Mesothelial cell of epicardium (in vitro differentiated cells): Measurements from ENCODE around the gene HARS1. TPM values are rescaled to one million over a fixed set of nuclear protein-coding genes. Genes with fewer than 3 reads are reported as not detected.
"Not testable (repeated sequence)": the region's sequence is repeated elsewhere in the genome, so short reads cannot be mapped to it uniquely, and the experiment has no call there.

Source experiments
- DNase-seq, 2 experiments: peaks; one replicate each; pipeline ENCODE4 v3.0.0; 2021; ENCODE audit warnings: low spot score in 2 of 2; ENCODE audit not compliant: unreplicated experiment in 2 of 2
- H3K27ac Mint-ChIP-seq: 2 replicates; pipeline ENCODE4 v1.8.0; 2021; ENCODE audit warnings: mixed read lengths
- H3K27me3 Mint-ChIP-seq: 2 replicates; pipeline ENCODE4 v1.8.0; 2021; ENCODE audit warnings: low read depth, mixed read lengths
- H3K36me3 Mint-ChIP-seq: 2 replicates; pipeline ENCODE4 v1.8.0; 2021; ENCODE audit warnings: mixed read lengths
- H3K4me1 Mint-ChIP-seq: 2 replicates; pipeline ENCODE4 v1.8.0; 2021; ENCODE audit warnings: mixed read lengths
- H3K4me3 Mint-ChIP-seq: 2 replicates; pipeline ENCODE4 v1.8.0; 2021; ENCODE audit warnings: mild to moderate bottlenecking, moderate library complexity, mixed read lengths
- H3K9me3 Mint-ChIP-seq: 2 replicates; pipeline ENCODE4 v1.8.0; 2021; ENCODE audit warnings: mixed read lengths
- CTCF ChIP-seq: fragments of 200-600 bp; sonication (generic); IDR thresholded peaks from one replicate; pipeline ENCODE4 v1.5.0; 2021; ENCODE audit warnings: antibody characterized with exemption; ENCODE audit not compliant: unreplicated experiment
- microRNA-seq: library from miRNA; unstranded; fragments of <30 nt; microRNA quantifications from one replicate; pipeline ENCODE4 v1.2.0, GENCODE V29; 2021; ENCODE audit warnings: inconsistent platforms, mixed read lengths
- total RNA-seq: library from RNA; stranded (reverse); gene quantifications from 3 replicates; pipeline ENCODE4 v1.2.1, GENCODE V29; 2021

HARS1 gene
- total RNA-seq, 1 donor from 2014 or later: 76.9 TPM

GRCh38 chr5:140631831-140632365 lies 59.3 kb downstream of the HARS1 start:
- H3K4me3 Mint-ChIP-seq: no peak overlapping the region
- peaks cover 3% of the 10 kb centered on the region for H3K36me3 Mint-ChIP-seq
- no peaks in the 10 kb centered on the region for H3K27me3 Mint-ChIP-seq
- DNase-seq: no peak
- H3K9me3 Mint-ChIP-seq: peaks cover 13% of the 10 kb centered on the region
- H3K27ac Mint-ChIP-seq: no peak overlapping the region
- no peaks in the 10 kb centered on the region for H3K4me1 Mint-ChIP-seq
- no peak for TF ChIP-seq CTCF

- DNase-seq: no peak
- Mint-ChIP-seq H3K27me3 (no peaks in the 10 kb centered on the region), H3K27ac (no peak overlapping the region), H3K4me1 (no peaks in the 10 kb centered on the region), H3K36me3 (peaks cover 3% of the 10 kb centered on the region), H3K4me3 (no peak overlapping the region), H3K9me3 (peaks cover 17% of the 10 kb centered on the region)
- TF ChIP-seq CTCF: no peak
Measured at GRCh38 chr5:140631036-140631417, 60.1 kb downstream of the HARS1 start.

- TF ChIP-seq CTCF: no peak
- no peak overlapping the region for H3K4me3 Mint-ChIP-seq
- H3K36me3 Mint-ChIP-seq: peaks cover 3% of the 10 kb centered on the region
- no peak overlapping the region for H3K27ac Mint-ChIP-seq
- no peaks in the 10 kb centered on the region for H3K4me1 Mint-ChIP-seq
- H3K27me3 Mint-ChIP-seq: no peaks in the 10 kb centered on the region
- H3K9me3 Mint-ChIP-seq: peaks cover 21% of the 10 kb centered on the region
- no peak for DNase-seq
Measured at GRCh38 chr5:140630292-140631035, 60.7 kb downstream of the HARS1 start.

GRCh38 chr5:140628711-140629110 lies 62.5 kb downstream of the HARS1 start:
- no peak for DNase-seq
- no peaks in the 10 kb centered on the region for H3K27me3 Mint-ChIP-seq
- TF ChIP-seq CTCF: no peak
- peaks cover 25% of the 10 kb centered on the region for H3K9me3 Mint-ChIP-seq
- H3K4me1 Mint-ChIP-seq: no peaks in the 10 kb centered on the region
- H3K27ac Mint-ChIP-seq: no peak overlapping the region
- H3K4me3 Mint-ChIP-seq: no peak overlapping the region
- peaks cover 3% of the 10 kb centered on the region for H3K36me3 Mint-ChIP-seq

GRCh38 chr5:140627972-140628371 lies 63.2 kb downstream of the HARS1 start:
- Mint-ChIP-seq H3K36me3 (peaks cover 3% of the 10 kb centered on the region), H3K27me3 (no peaks in the 10 kb centered on the region), H3K9me3 (peaks cover 25% of the 10 kb centered on the region), H3K4me3 (no peak overlapping the region), H3K4me1 (no peaks in the 10 kb centered on the region), H3K27ac (no peak overlapping the region)
- no peak for TF ChIP-seq CTCF
- DNase-seq: no peak

GRCh38 chr5:140624886-140625285 lies 66.3 kb downstream of the HARS1 start:
- H3K27ac Mint-ChIP-seq, DNase-seq, H3K27me3 Mint-ChIP-seq, H3K4me3 Mint-ChIP-seq, H3K36me3 Mint-ChIP-seq, H3K4me1 Mint-ChIP-seq: not testable (repeated sequence)
- peaks cover 32% of the 10 kb centered on the region for H3K9me3 Mint-ChIP-seq

Small RNA genes lying within 50 kb of the gene (microRNA-seq; reads per million reads assigned to microRNA genes)
- not detected for gene MIR3655

Other genes with a start within 250 kb of the HARS1 start
- 5.2 to 7.6 TPM (median 5.9 TPM) in 3 replicates for gene EIF4EBP3, start 143.7 kb downstream of the HARS1 start, total RNA-seq
- gene SRA1, start 133.9 kb downstream of the HARS1 start, total RNA-seq: 34.9 to 37.5 TPM (median 37.0 TPM) in 3 replicates
- 59.9 to 68.5 TPM (median 63.6 TPM) in 3 replicates for gene APBB3, start 126.8 kb downstream of the HARS1 start, total RNA-seq
- 56.5 to 62.2 TPM (median 61.5 TPM) in 3 replicates for gene SLC35A4, start 126.5 kb downstream of the HARS1 start, total RNA-seq
- gene CD14, start 58.2 kb downstream of the HARS1 start, total RNA-seq: 0.34 to 0.63 TPM (median 0.35 TPM) in 3 replicates
- 20.6 to 21.2 TPM (median 21.0 TPM) in 3 replicates for gene TMCO6, start 51.9 kb downstream of the HARS1 start, total RNA-seq
- gene NDUFA2, start 43.7 kb downstream of the HARS1 start, total RNA-seq: 41.2 to 46.9 TPM (median 45.5 TPM) in 3 replicates
- 85.0 to 85.8 TPM (median 85.8 TPM) in 3 replicates for gene IK, start 43.5 kb downstream of the HARS1 start, total RNA-seq
- gene WDR55, start 26.5 kb downstream of the HARS1 start, total RNA-seq: 24.9 to 26.8 TPM (median 26.0 TPM) in 3 replicates
- 3.3 to 3.9 TPM (median 3.5 TPM) in 3 replicates for gene DND1, start 17.8 kb downstream of the HARS1 start, total RNA-seq
- gene HARS2, start 85 bp upstream of the HARS1 start, total RNA-seq: 32.4 to 35.6 TPM (median 33.5 TPM) in 3 replicates
- 49.8 to 52.2 TPM (median 50.7 TPM) in 3 replicates for gene ZMAT2, start 9.1 kb upstream of the HARS1 start, total RNA-seq
- gene PCDHA1, start 94.8 kb upstream of the HARS1 start, total RNA-seq: not detected in 3 replicates
- gene PCDHA2, start 103.5 kb upstream of the HARS1 start, total RNA-seq: 0.44 to 0.88 TPM (median 0.87 TPM) in 3 replicates
- gene PCDHA3, start 109.7 kb upstream of the HARS1 start, total RNA-seq: 0.31 to 0.40 TPM (median 0.32 TPM) in 3 replicates
- gene PCDHA4, start 115.7 kb upstream of the HARS1 start, total RNA-seq: 18.8 to 20.9 TPM (median 19.8 TPM) in 3 replicates
- gene PCDHA5, start 130.2 kb upstream of the HARS1 start, total RNA-seq: 3.6 to 3.7 TPM (median 3.6 TPM) in 3 replicates
- gene PCDHA6, start 136.6 kb upstream of the HARS1 start, total RNA-seq: 14.5 to 15.7 TPM (median 15.2 TPM) in 3 replicates
- 4.2 to 5.5 TPM (median 4.5 TPM) in 3 replicates for gene PCDHA7, start 142.9 kb upstream of the HARS1 start, total RNA-seq
- 4.5 to 5.4 TPM (median 4.7 TPM) in 3 replicates for gene PCDHA8, start 149.8 kb upstream of the HARS1 start, total RNA-seq
- gene PCDHA9, start 157.0 kb upstream of the HARS1 start, total RNA-seq: 3.1 to 4.0 TPM (median 3.4 TPM) in 3 replicates
- gene PCDHA10, start 164.5 kb upstream of the HARS1 start, total RNA-seq: 18.6 to 20.1 TPM (median 19.8 TPM) in 3 replicates
- 11.7 to 12.8 TPM (median 11.8 TPM) in 3 replicates for gene PCDHA11, start 177.6 kb upstream of the HARS1 start, total RNA-seq
- 22.5 to 22.8 TPM (median 22.5 TPM) in 3 replicates for gene PCDHA12, start 183.9 kb upstream of the HARS1 start, total RNA-seq
- gene PCDHA13, start 190.8 kb upstream of the HARS1 start, total RNA-seq: 5.4 to 6.1 TPM (median 5.8 TPM) in 3 replicates
- gene PCDHAC1, start 234.9 kb upstream of the HARS1 start, total RNA-seq: 9.2 to 10.1 TPM (median 9.7 TPM) in 3 replicates